G401.6 (cell line): ENCODE results near the gene GALNT11.
"Not testable (repeated sequence)": the region's sequence is repeated elsewhere in the genome, so short reads cannot be mapped to it uniquely, and the experiment has no call there.

Source experiments
- FAIRE-seq: peaks from 2 replicates; lab custom pipeline; 2012; peaks lifted over from hg19 to GRCh38; lab: Jason Lieb, UNC

GALNT11 gene

GRCh38 chr7:152075379-152075778, 49.9 kb downstream of the GALNT11 start:
- not testable (repeated sequence) for FAIRE-seq

GRCh38 chr7:152076324-152076821, 50.9 kb downstream of the GALNT11 start:
- no peak for FAIRE-seq

GRCh38 chr7:152076940-152077933, 51.8 kb downstream of the GALNT11 start:
- FAIRE-seq = no peak

GRCh38 chr7:152078025-152078424, 52.6 kb downstream of the GALNT11 start:
- no peak for FAIRE-seq

- no peak for FAIRE-seq
These were observed 53.3 kb downstream of the GALNT11 start for GRCh38 chr7:152078786-152079185.

GRCh38 chr7:152081088-152081487, 55.6 kb downstream of the GALNT11 start:
- FAIRE-seq = no peak

GRCh38 chr7:152082073-152082721, 56.7 kb downstream of the GALNT11 start:
- FAIRE-seq = not testable (repeated sequence)

- no peak for FAIRE-seq
These were observed 59.7 kb downstream of the GALNT11 start for GRCh38 chr7:152085131-152085530.

GRCh38 chr7:152086513-152086912, 61.0 kb downstream of the GALNT11 start:
- FAIRE-seq = no peak

GRCh38 chr7:152089183-152089582, 63.7 kb downstream of the GALNT11 start:
- FAIRE-seq = no peak

- FAIRE-seq = no peak
These were observed 65.3 kb downstream of the GALNT11 start for GRCh38 chr7:152090747-152091146.

- FAIRE-seq = no peak
These were observed 68.2 kb downstream of the GALNT11 start for GRCh38 chr7:152093717-152094116.

- no peak for FAIRE-seq
These were observed 70.3 kb downstream of the GALNT11 start for GRCh38 chr7:152095771-152096170.

- FAIRE-seq = no peak
These were observed 71.9 kb downstream of the GALNT11 start for GRCh38 chr7:152097330-152097729.

GRCh38 chr7:152103066-152103465, 77.6 kb downstream of the GALNT11 start:
- FAIRE-seq = no peak

GRCh38 chr7:152103691-152104090, 78.2 kb downstream of the GALNT11 start:
- FAIRE-seq = no peak

GRCh38 chr7:152105205-152105604, 79.7 kb downstream of the GALNT11 start:
- no peak for FAIRE-seq

- FAIRE-seq = no peak
These were observed 81.5 kb downstream of the GALNT11 start for GRCh38 chr7:152106990-152107389.

- FAIRE-seq = no peak
These were observed 82.5 kb downstream of the GALNT11 start for GRCh38 chr7:152107945-152108344.

- FAIRE-seq = no peak
These were observed 82.9 kb downstream of the GALNT11 start for GRCh38 chr7:152108359-152108758.

GRCh38 chr7:152112829-152113228, 87.4 kb downstream of the GALNT11 start:
- no peak for FAIRE-seq

GRCh38 chr7:152115021-152115718, 89.7 kb downstream of the GALNT11 start:
- FAIRE-seq = no peak

- no peak for FAIRE-seq
These were observed 91.9 kb downstream of the GALNT11 start for GRCh38 chr7:152117356-152117755.
